NOMO-1 (cell line): ENCODE data around the gene NR2C2AP.
"Not testable (repeated sequence)": the region's sequence is repeated elsewhere in the genome, so short reads cannot be mapped to it uniquely, and the experiment has no call there.

Experiments used
- DNase-seq, 2 experiments: peaks; one replicate each; lab custom pipeline; 2025; ENCODE audit not compliant: unreplicated experiment in 2 of 2; lab: John Stamatoyannopoulos, UW

The NR2C2AP gene, protein sequence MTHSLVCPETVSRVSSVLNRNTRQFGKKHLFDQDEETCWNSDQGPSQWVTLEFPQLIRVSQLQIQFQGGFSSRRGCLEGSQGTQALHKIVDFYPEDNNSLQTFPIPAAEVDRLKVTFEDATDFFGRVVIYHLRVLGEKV

DNA sequence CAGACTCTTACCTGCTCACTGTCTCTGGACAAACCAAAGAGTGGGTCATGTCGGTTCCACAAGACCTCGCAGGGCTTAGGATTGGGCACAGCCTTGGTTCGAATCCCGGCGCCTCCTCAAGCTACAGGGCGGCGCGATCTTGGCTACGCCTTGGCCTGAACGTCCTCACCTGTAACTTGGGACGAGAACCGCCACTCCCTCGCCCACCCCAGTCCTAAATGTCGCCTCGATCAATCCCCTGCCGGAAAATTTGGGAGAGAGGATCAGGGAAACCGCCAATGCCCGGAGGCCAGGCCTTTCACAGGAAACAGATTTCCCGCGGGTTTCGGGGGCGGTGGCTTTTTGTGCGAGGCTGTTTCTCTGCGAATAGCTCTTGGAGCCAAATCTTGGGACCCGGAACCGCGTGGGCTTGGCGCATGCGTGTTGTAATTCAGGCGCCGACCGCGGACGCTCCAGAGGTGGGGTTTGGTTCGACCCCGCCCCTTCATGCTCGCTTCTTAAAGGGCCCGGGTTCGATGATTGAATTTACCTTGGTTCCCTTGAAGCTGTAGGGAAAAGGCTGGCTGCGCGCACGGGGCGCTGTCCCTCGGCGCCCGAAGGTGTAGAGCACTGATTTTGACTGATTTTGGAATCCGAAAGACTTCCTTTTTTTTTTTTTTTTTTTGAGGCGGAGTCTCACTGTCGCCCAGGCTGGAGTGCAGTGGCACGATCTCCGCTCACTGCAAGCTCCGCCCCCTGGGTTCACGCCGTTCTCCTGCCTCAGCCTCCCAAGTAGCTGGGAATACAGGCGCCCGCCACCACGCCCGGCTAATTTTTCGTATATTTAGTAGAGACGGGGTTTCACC lies at the start of gene NR2C2AP:
Gene NR2C2AP, minus strand, starts transcription at position 403 of the 845 bp plus-strand sequence. Its CDS starts 354 bp downstream, at position 49.
- DNase-seq, result peak; percentile 90 to 93

DNA sequence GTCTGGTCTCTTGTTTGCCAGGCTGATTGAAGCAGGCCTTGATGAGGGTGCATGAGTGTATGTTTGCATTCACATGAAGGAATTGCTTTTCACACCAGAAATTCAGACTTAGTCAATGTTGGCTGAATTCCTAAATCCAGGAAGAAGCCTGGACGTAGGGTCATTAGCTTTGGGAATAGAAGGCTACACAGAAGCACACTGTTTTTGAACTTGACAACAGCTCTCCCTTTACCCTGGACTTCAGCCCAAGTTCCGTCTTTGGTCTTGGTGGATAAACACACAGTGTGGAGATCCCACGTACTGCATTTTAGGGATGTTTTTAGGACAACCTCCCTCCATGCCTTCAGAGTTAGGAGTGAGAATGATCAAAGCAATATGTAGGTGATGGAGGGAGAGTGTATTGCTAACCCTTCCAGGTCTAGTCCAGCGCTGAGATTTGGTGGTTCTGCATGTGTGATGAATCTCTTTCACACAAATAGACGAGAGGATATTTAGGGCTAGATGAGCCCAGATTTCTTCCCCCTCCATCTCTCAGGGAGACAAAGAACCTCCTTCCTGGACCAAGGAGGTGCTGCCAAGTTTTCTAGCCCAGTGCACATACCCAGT lies 47.1 kb upstream of the NR2C2AP start:
- DNase-seq, result no peak

DNA sequence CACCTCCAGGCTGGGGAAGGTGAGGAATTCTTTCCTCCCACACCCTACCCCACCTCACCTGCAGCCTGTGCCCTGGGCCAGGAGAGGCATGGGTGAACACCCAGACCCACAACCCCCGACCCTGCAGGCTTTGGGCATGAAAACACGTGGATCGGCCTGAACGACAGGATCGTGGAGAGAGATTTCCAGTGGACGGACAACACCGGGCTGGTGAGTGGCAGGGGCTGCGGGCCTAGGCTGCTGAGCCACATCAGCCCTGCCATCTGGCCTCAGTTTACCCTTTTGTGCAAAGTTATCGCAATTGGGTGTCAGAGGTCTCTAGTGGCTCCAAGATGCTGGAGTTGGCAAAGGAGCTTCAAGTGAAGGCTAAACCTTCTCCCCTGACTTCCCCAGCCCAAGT lies 37.3 kb upstream of the NR2C2AP start:
- no peak for DNase-seq

DNA sequence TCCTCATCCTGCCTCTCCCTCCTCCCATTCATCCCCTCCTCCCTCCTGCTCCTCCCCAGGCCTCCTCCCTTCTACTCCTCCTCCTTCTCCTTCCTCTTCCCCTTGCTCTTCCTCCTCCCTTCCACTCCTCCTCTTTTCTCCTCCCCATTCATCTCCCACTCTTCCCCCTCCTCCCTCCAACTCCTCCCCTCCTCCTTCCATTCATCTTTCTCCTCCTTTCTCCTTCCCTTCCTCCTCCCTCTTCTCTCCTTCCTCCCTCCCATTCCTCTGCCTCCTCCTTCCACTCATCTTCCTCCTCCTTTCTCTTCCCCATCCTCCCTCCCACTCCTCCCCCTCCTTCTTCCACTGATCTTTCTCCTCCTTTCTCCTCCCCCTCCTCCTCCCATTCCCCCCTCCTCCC lies 36.5 kb upstream of the NR2C2AP start:
- DNase-seq, result no peak

DNA sequence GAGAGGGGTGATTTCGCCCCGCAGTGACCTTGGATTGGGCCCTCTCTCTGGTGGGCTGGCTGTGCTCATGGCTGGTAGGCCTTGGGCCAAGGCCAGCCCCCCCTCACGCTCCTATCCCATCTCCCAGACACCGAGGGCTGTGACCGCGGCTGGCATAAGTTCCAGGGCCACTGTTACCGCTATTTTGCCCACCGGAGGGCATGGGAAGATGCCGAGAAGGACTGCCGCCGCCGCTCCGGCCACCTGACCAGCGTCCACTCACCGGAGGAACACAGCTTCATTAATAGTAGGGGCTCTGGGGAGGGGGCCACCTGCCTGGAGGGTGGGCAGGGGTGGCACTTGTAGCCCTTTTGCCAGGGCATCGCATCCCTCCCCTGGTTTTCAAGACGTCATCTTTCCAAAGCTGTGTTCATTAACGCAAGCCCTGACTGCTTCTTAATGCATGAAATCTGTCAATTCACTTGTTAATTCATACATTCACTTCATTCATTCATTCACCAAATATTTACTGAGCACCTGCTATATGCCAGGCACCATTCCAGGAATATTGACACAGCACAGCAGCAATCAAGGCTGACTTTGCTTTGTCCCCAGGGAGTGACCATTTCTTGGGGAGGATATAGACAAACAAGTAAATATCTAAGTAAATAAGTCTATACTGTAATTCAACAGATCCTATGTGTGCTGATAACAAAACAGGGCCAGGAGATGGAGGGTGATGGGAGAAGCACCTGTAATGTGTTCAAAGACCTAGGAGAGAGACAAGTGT lies 35.1 kb upstream of the NR2C2AP start:
- DNase-seq, result no peak

DNA sequence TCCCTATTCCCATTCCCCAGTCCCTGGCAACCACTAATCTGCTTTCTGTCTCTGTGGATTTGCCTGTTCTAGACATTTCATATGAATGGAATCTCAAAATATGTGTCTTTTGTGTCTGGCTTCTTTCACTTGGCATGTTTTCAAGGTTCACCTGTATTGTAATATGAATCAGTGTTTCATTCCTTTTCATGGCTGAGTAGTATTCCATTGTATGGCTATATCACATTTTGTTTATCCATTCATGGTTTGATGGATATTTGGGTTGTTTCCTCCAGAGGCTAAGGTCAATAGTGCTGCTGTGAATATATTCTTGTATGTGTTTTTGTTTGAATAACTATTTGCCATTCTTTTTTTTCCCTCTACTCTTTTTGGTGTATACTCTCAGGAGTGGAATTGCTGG lies 33.0 kb upstream of the NR2C2AP start:
- no peak for DNase-seq

DNA sequence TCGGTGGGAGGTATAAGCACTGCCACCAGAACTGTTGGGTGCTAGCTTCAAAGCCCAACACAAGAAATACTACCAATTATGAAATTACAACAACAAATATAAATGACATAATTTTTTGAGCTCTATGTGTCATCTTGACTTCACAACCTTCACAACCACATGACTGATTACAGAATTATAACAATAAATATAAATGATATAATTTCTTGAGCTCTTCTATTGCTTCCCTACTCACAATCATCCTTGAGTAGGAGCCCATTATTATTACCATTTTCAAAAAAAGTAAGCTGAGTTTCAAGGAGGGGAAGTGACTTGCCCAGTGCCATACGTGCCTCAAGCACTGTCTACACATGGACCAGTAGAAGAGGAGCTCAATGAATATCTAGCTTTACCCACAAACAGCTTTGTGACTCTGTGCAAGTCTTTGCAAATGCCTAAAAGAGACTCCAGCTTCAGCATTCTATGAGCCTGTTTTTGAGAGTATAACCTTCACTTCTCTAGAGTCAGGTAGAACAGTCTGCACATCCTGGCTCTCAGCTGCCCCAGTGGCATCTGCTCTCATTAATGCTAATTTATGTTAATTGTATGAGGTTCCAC lies 31.1 kb upstream of the NR2C2AP start:
- DNase-seq, result no peak

DNA sequence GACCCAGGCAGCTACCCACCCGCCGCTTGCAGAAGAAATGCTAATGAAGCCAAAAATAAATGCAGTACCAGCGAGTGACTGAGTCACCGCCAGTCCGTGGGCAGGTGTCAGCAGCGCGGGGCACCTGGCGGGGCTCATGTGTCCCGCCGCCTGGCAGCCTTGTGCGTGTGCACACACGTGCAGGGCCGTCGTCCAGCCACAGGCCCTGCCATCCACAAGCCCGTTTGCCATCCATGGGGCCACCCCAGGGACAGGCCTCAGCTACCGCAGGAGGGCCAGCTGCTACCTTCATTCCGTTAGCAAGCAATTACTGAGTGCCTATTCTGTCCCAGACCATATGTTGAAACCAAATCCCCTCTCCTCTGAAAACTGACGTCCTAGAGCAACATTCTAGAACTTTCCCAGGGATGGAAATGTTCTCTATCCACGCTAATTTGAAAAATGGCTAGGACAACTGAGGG lies 29.1 kb upstream of the NR2C2AP start:
- no peak for DNase-seq

DNA sequence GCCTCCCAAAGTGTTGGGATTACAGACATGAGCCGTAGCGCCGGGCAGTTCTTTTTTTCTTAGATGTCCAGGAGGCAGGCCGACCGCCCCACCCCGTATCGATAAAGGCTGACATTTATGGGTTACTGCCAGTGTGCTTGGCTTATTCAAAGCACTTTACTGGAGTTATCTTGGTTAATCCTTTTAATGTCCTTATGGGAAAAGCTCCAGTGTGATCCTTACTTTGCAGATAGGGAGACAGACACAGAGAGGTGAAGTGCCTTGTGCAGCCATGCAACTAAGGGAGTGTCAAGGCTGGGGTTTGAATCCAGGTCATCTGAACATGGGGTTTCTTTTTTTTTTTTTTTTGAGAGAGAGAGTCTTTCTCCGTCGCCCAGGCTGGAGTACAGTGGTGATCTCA lies 27.8 kb upstream of the NR2C2AP start:
- DNase-seq, result no peak

DNA sequence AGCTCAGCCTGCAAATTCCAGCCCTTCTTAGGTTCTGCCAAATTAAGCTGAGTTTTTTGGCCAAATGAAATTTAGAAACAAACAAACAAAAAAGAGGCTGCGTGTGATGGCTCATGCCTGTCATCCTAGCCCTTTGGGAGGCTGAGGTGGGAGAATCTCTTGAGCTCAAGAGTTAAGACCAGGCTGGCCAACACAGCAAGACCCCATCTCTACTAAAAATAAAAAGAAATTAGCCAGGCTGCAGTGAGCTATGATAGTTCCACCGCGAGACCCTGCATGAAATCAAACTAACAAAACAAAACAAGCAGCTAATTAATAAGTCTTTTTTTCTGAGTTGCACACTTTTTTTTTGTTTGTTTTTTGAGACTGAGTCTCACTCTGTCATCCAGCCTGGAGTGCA lies 26.5 kb upstream of the NR2C2AP start:
- DNase-seq, result no peak

DNA sequence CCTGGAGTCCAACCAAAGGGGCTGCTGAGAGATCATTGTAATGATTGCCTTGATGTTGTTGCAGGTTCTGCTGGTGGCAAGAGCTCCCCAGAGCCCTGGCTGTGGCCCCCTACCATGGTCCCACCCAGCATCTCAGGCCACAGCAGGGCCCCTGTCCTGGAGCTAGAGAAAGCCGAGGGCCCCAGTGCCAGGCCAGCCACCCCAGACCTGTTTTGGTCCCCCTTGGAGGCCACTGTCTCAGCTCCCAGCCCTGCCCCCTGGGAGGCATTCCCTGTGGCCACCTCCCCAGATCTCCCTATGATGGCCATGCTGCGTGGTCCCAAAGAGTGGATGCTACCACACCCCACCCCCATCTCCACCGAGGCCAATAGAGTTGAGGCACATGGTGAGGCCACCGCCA lies 24.0 kb upstream of the NR2C2AP start:
- DNase-seq, result no peak

DNA sequence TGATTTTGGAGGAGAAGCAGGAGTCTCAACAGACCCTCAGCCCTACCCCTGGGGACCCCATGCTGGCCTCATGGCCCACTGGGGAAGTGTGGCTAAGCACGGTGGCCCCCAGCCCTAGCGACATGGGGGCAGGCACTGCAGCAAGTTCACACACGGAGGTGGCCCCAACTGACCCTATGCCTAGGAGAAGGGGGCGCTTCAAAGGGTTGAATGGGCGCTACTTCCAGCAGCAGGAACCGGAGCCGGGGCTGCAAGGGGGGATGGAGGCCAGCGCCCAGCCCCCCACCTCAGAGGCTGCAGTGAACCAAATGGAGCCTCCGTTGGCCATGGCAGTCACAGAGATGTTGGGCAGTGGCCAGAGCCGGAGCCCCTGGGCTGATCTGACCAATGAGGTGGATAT lies 23.4 kb upstream of the NR2C2AP start:
- DNase-seq, result no peak

DNA sequence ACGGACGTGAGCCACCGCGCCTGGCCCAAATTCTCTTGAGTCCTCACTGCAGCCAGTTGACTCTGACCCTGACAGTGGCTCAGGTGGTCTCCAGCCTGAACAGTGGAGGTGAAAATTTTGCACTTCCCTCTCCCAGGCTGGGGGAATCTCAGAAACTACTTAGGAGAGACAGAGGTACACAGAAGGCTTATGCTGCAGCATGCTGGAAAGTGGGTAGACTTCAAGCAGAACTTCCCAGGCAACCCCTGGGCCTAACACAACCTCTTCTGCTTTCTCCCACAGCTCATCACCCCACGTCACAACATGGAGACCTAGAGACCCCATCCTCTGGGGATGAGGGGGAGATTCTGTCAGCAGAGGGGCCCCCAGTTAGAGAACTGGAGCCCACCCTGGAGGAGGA lies 23.0 kb upstream of the NR2C2AP start:
- no peak for DNase-seq

DNA sequence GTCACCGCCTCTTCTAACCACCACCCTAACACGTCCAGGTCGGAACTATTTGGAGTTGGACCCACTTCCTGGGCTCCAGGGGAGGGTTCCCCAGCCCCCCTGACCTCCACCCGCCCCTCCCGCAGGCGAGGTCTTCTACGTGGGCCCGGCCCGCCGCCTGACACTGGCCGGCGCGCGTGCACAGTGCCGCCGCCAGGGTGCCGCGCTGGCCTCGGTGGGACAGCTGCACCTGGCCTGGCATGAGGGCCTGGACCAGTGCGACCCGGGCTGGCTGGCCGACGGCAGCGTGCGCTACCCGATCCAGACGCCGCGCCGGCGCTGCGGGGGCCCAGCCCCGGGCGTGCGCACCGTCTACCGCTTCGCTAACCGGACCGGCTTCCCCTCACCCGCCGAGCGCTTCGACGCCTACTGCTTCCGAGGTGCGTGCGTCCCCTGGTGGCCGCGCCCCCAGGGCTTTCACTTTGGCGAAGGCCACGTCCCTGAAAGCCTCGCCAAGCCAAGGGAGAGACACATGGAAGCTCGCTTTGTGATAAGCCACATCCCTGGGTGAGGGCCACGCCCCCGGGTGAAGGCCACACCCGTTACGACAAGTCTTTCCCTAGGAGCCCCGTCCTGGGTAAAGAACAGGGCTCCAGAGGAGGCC lies 21.8 kb upstream of the NR2C2AP start:
- DNase-seq, result peak; percentile 72 to 80

DNA sequence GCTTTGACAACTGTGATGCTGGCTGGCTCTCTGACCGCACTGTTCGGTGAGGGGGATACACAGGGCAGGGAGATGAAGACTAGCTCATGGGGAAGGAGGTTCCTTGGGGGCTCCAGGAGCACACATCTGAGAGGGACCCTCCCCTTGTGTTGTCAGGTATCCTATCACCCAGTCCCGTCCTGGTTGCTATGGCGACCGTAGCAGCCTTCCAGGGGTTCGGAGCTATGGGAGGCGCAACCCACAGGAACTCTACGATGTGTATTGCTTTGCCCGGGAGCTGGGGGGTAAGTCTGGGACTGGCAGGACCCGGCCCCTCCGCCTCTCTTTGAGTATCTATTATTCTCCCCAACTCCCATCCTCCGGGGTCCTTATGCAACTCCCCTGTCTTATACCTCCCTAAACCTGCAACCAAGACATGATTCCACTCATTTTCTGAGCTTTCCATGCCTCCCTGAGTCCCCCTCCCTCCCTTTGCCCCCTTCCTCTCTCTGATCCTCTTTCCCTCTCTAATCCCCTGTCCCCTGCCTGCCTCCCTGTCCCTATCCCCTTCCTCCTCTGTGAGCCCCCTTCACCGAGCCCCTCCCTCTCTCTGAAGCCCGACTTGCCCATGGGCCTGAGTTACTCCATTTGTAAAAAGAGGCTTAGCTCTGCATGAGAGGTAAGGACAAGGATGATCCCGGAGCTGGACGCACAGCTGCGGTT lies 21.1 kb upstream of the NR2C2AP start:
- no peak for DNase-seq

DNA sequence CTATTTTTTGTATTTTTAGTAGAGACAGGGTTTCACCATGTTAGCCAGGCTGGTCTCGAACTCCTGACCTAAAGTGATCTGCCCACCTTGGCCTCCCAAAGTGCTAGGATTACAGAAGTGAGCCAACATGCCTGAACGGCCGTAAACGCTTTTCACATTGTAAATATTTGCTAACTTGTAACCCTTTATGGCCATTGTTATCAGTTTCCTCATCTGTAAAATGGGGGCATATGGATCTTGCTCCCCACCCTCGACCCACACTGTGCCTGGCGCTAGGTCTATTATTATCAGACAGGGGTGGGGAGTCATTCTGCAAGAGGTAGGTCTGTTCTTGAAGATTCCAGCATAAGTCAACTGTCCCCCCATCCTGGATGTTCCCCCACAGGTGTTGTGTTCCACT lies 20.4 kb upstream of the NR2C2AP start:
- no peak for DNase-seq

DNA sequence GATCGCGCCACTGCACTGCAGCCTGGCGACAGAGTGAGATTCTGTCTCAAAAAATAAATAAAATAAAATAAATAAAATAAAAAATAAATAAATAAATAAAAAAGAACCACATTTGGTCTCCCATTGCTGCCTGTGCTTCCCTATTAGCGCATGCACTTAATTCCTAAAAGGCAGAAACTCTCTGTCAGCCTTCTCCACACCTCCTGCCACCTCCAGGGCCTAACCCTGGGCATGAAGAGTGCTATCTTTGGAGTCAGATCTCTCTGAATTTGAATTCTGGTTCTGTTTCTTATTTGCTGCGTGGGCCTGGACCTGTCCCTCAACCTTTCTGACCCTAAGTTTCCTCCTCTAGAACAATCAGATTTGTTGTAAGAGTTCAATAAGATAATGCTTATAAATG lies 19.8 kb upstream of the NR2C2AP start:
- no peak for DNase-seq

DNA sequence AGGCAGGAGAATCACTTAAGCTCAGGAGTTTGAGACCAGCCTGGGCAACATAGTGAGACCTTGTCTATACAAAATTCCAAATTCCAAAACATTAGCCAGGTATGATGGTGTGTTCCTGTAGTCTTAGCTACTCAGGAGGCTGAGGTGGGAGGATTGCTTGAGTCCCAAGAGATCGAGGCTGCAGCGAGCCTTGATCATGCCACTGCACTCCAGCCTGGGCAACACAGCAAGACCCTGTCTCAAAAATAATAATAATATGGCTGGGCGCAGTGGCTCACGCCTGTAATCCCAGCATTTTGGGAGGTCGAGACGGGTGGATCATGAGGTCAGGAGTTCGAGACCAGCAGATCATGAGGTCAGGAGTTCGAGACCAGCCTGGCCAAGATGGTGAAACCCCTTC lies 17.8 kb upstream of the NR2C2AP start:
- not testable (repeated sequence) for DNase-seq

DNA sequence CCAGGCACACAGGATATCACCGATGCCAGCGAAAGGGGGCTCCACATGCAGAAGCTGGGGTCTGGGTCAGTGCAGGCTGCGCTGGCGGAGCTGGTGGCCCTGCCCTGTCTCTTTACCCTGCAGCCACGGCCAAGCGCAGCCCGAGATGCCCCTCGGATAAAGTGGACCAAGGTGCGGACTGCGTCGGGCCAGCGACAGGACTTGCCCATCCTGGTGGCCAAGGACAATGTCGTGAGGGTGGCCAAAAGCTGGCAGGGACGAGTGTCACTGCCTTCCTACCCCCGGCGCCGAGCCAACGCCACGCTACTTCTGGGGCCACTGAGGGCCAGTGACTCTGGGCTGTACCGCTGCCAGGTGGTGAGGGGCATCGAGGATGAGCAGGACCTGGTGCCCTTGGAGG lies 15.7 kb upstream of the NR2C2AP start:
- no peak for DNase-seq

DNA sequence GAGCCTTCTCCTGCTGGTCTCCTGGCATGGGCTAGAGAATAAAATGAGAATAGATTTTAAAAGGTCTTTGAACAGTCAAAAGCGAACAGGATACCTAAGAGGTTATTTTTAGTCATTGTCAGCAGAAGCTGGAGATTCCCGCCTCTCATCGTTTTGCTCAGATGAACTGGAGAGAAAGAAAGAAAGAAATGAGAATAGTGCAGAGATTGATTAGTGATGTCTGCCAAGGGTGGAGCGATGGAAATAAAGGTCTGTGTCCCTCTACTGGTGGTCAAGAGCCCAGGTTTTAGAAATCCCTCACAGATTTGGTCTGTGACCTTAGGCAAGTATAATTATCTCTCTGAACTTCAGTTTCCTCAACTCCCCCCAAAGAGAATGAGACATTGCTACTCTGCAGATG lies 13.9 kb upstream of the NR2C2AP start:
- DNase-seq, result no peak
